Right atrium auricular region (tissue), 2 donors: ENCODE results near the gene PLGRKT. TPM values are rescaled to one million over a fixed set of nuclear protein-coding genes. Genes with fewer than 3 reads are reported as not detected.

Experiments
- DNase-seq: peaks from one replicate; pipeline ENCODE4 v3.0.0-alpha.2; 2019; ENCODE audit warnings: low spot score
- H3K27ac ChIP-seq, 2 donors: fragments of 200-600 bp; sonication (generic); 1 replicate in 1 of 2; 2 replicates in 1 of 2; pipeline ENCODE4 v1.5.1; 2016 to 2019
- H3K27me3 ChIP-seq, 2 donors: fragments of 200-600 bp; sonication (generic); one replicate each; pipeline versions ENCODE4 v1.5.1 to v1.6.0; 2017 to 2019
- H3K36me3 ChIP-seq: fragments of 200-600 bp; sonication (generic); one replicate; pipeline ENCODE4 v1.5.1; 2016
- H3K4me1 ChIP-seq, 2 donors: fragments of 200-600 bp; sonication (generic); one replicate each; pipeline versions ENCODE4 v1.5.1 to v1.6.0; 2017 to 2019
- H3K4me3 ChIP-seq, 2 donors: fragments of 200-600 bp; sonication (generic); 1 replicate in 1 of 2; 2 replicates in 1 of 2; pipeline ENCODE4 v1.5.1; 2017 to 2019; ENCODE audit warnings: mild to moderate bottlenecking in 1 of 2, moderate library complexity in 1 of 2
- H3K9me3 ChIP-seq, 2 donors: fragments of 200-600 bp; sonication (generic); one replicate each; pipeline ENCODE4 v1.5.1; 2019
- CTCF ChIP-seq, 2 donors: fragments of 200-600 bp; sonication (generic); IDR thresholded peaks; one replicate each; pipeline ENCODE4 v1.5.1; 2019; ENCODE audit warnings: antibody characterized with exemption in 2 of 2
- total RNA-seq, 2 donors: library from RNA; depleted of rRNA; stranded (reverse); fragments of >200 nt; gene quantifications; one replicate each; pipeline ENCODE4 v1.1.0, GENCODE V29; 2016

PLGRKT gene
- total RNA-seq, 2 donors from 2014 or later: 17.6 to 30.4 TPM

- H3K4me1 ChIP-seq: no peaks in the 10 kb centered on the region
- TF ChIP-seq CTCF (IDR thresholded peaks at IDR 0.05): no peak
- no peaks in the 10 kb centered on the region for H3K27me3 ChIP-seq
- no peaks in the 10 kb centered on the region for H3K9me3 ChIP-seq
- no peak overlapping the region for H3K27ac ChIP-seq
- no peak overlapping the region for H3K4me3 ChIP-seq
- no peak for DNase-seq
- H3K36me3 ChIP-seq: peaks cover 2% of the 10 kb centered on the region
Measured at GRCh38 chr9:5430912-5431311, 6.8 kb downstream of the PLGRKT start.

GRCh38 chr9:5429873-5430564 is 7.7 kb downstream of the PLGRKT start:
- Histone ChIP-seq H3K4me1 (no peaks in the 10 kb centered on the region), H3K27ac (no peak overlapping the region), H3K9me3 (no peaks in the 10 kb centered on the region), H3K27me3 (no peaks in the 10 kb centered on the region), H3K36me3 (no peaks in the 10 kb centered on the region), H3K4me3 (no peak overlapping the region)
- no peak for DNase-seq
- TF ChIP-seq CTCF (IDR thresholded peaks at IDR 0.05): no peak

GRCh38 chr9:5428794-5429528 is 8.8 kb downstream of the PLGRKT start:
- H3K27ac ChIP-seq: no peak overlapping the region
- no peak for TF ChIP-seq CTCF (IDR thresholded peaks at IDR 0.05)
- no peaks in the 10 kb centered on the region for H3K27me3 ChIP-seq
- H3K36me3 ChIP-seq: no peaks in the 10 kb centered on the region
- no peak overlapping the region for H3K4me3 ChIP-seq
- no peak for DNase-seq
- H3K4me1 ChIP-seq: no peaks in the 10 kb centered on the region
- no peaks in the 10 kb centered on the region for H3K9me3 ChIP-seq

GRCh38 chr9:5428172-5428571 is 9.6 kb downstream of the PLGRKT start:
- Histone ChIP-seq H3K9me3 (no peaks in the 10 kb centered on the region), H3K36me3 (no peaks in the 10 kb centered on the region), H3K27ac (no peak overlapping the region), H3K4me1 (no peaks in the 10 kb centered on the region), H3K4me3 (no peak overlapping the region), H3K27me3 (no peaks in the 10 kb centered on the region)
- TF ChIP-seq CTCF (IDR thresholded peaks at IDR 0.05): no peak
- no peak for DNase-seq

GRCh38 chr9:5427005-5427404 is 10.7 kb downstream of the PLGRKT start:
- no peak for TF ChIP-seq CTCF (IDR thresholded peaks at IDR 0.05)
- Histone ChIP-seq H3K27ac (no peak overlapping the region), H3K36me3 (no peaks in the 10 kb centered on the region), H3K4me3 (no peak overlapping the region), H3K9me3 (no peaks in the 10 kb centered on the region), H3K4me1 (no peaks in the 10 kb centered on the region), H3K27me3 (no peaks in the 10 kb centered on the region)
- no peak for DNase-seq
